Panc1 (cell line): ENCODE results near the gene ZNF283. TPM values are rescaled to one million over a fixed set of nuclear protein-coding genes. Genes with fewer than 3 reads are reported as not detected.

ENCODE experiments used
- ATAC-seq: fragments of 200-7000 bp; cut with Tn5 transposase; 2 replicates; pipeline ENCODE4 v1.9.1; 2020; ENCODE audit warnings: mild to moderate bottlenecking, moderate library complexity
- BruUV-seq: library from RNA; stranded (reverse); fragments of 400-500 nt; replicated peaks from 2 replicates; lab custom pipeline; 2021; lab: Mats Ljungman, UMichigan
- CTCF ChIA-PET: fragments of 300-600 bp; sonication (Branson Sonifier 250); formaldehyde crosslinking; loops from one replicate; lab custom pipeline; 2022; ENCODE audit warnings: antibody characterized with exemption; lab: Charles Lee
- POLR2A ChIA-PET: fragments of 300-600 bp; sonication (Branson Sonifier 250); formaldehyde crosslinking; loops from one replicate; lab custom pipeline; 2022; ENCODE audit warnings: antibody characterized with exemption; lab: Charles Lee
- DNase-seq: peaks from one replicate; pipeline ENCODE4 v3.0.0-alpha.2; 2010; ENCODE audit warnings: low read depth, low spot score
- H3K27ac ChIP-seq: 2 replicates; pipeline ENCODE4 v1.5.1; 2011; ENCODE audit warnings: mild to moderate bottlenecking, low read length, inconsistent platforms
- H3K27me3 ChIP-seq: fragments of 200-500 bp; sonication (Bioruptor generic); 2 replicates; pipeline ENCODE4 v1.6.0; 2014; ENCODE audit warnings: low read length, inconsistent platforms; ENCODE audit not compliant: control insufficient read depth, insufficient read depth
- H3K36me3 ChIP-seq: fragments of 200-500 bp; sonication (Bioruptor generic); 2 replicates; pipeline ENCODE4 v1.5.1; 2014; ENCODE audit warnings: inconsistent platforms, mild to moderate bottlenecking, low read length, moderate library complexity; ENCODE audit not compliant: control insufficient read depth, insufficient read depth
- H3K4me1 ChIP-seq: 2 replicates; pipeline ENCODE4 v1.5.1; 2011; ENCODE audit warnings: inconsistent platforms, mild to moderate bottlenecking, low read length, moderate library complexity; ENCODE audit not compliant: control insufficient read depth, insufficient read depth
- H3K4me3 ChIP-seq, 2 experiments: 2 replicates each; pipeline ENCODE4 v1.5.1; 2011 to 2012; ENCODE audit warnings: low read depth in 2 of 2, low read length in 2 of 2, mild to moderate bottlenecking in 2 of 2, inconsistent platforms in 1 of 2, moderate library complexity in 1 of 2
- H3K9me3 ChIP-seq: fragments of 200-500 bp; sonication (Bioruptor generic); 2 replicates; pipeline ENCODE4 v1.5.1; 2014; ENCODE audit warnings: low read depth, mild to moderate bottlenecking, inconsistent platforms, low read length, moderate library complexity; ENCODE audit not compliant: control insufficient read depth, insufficient read depth
- CTCF ChIP-seq: fragments of 450-650 bp; IDR thresholded peaks from 2 replicates; pipeline ENCODE4 v1.5.1; 2017; ENCODE audit warnings: mild to moderate bottlenecking
- POLR2AphosphoS5 ChIP-seq: IDR thresholded peaks from 2 replicates; pipeline ENCODE4 v1.6.1; 2012; ENCODE audit warnings: mild to moderate bottlenecking, low read depth, low read length, moderate library complexity
- REST ChIP-seq, 2 experiments: IDR thresholded peaks; 2 replicates each; pipeline ENCODE4 v1.6.1; 2011 to 2012; ENCODE audit warnings: low read depth in 2 of 2, control low read depth in 1 of 2, low read length in 1 of 2, mild to moderate bottlenecking in 1 of 2, moderate library complexity in 1 of 2; ENCODE audit not compliant: insufficient read depth in 1 of 2
- SIN3A ChIP-seq: IDR thresholded peaks from 2 replicates; pipeline ENCODE4 v1.6.1; 2012; ENCODE audit warnings: low read depth, mild to moderate bottlenecking, low read length, moderate library complexity, borderline replicate concordance; ENCODE audit not compliant: insufficient read depth
- TCF7L2 ChIP-seq: IDR thresholded peaks from 2 replicates; pipeline ENCODE4 v1.6.1; 2011; ENCODE audit warnings: mild to moderate bottlenecking, low read depth, low read length, inconsistent platforms
- in situ Hi-C: cut with HindIII; loops from 2 replicates; pipeline ENCODE4 v1.10.0; 2016; ENCODE audit warnings: low sequenced_read_pairs, low pct_unique_long_range_greater_than_20kb
- intact Hi-C: fragments of 100-400 bp; cut with micrococcal nuclease; formaldehyde crosslinking; loops from one replicate; pipeline ENCODE4 v1.10.0; 2022; ENCODE audit not compliant: unreplicated experiment
- total RNA-seq: library from RNA; stranded (reverse); gene quantifications from one replicate; pipeline ENCODE4 v1.2.1, GENCODE V29; 2021; ENCODE audit not compliant: unreplicated experiment

The ZNF283 gene
- total RNA-seq, 1 experiment from 2014 or later, result 6.9 TPM

- H3K4me3 ChIP-seq, result peak overlapping the region; percentile 38 to 67
- in situ Hi-C loops (no loop called here), intact Hi-C loops (no loop called here)
- DNase-seq (no peak), ATAC-seq (no peak)
- CTCF ChIA-PET, result interaction anchor here (2.4 kb wide), 1 partner anchor 12 kb away, joined by 10 read pairs; no protein-coding TSS in a partner anchor
- H3K27me3 ChIP-seq, result no peaks in the 10 kb centered on the region
- peaks cover 55% of the 10 kb centered on the region for H3K4me1 ChIP-seq
- POLR2A ChIA-PET, result no interaction called here
- TF ChIP-seq CTCF (no peak), TCF7L2 (no peak), POLR2AphosphoS5 (no peak), REST (IDR thresholded peaks at IDR 0.05; ENCODE audit: insufficient read depth in 1 of 2, low read depth in 2 of 2, low read length in 1 of 2) (no peak), SIN3A (no peak)
- BruUV-seq, result TSS peak; percentile 59
- peak overlapping the region; percentile 98 for H3K27ac ChIP-seq
- H3K36me3 ChIP-seq, result no peaks in the 10 kb centered on the region; the same call in 1 of the 2 replicates
- no peaks in the 10 kb centered on the region for H3K9me3 ChIP-seq
Measured at GRCh38 chr19:43779147-43779819, 47.8 kb upstream of the ZNF283 start.

GRCh38 chr19:43779820-43780219, 47.3 kb upstream of the ZNF283 start:
- no peak for ATAC-seq
- ChIA-PET CTCF (no interaction called here), POLR2A (no interaction called here)
- intact Hi-C loops (no loop called here), in situ Hi-C loops (no loop called here)
- no peaks in the 10 kb centered on the region for H3K27me3 ChIP-seq
- no peaks in the 10 kb centered on the region; the same call in 1 of the 2 replicates for H3K36me3 ChIP-seq
- 0 out of 2 replicates have a peak, but pooled peaks have one; percentile 39 for TF ChIP-seq TCF7L2
- peak; percentile 59; the same call in 1 of the 2 replicates for TF ChIP-seq CTCF
- TF ChIP-seq POLR2AphosphoS5, result no peak
- H3K9me3 ChIP-seq, result no peaks in the 10 kb centered on the region
- peak overlapping the region; percentile 98 for H3K27ac ChIP-seq
- DNase-seq, result no peak
- no TSS peak for BruUV-seq
- H3K4me1 ChIP-seq, result peaks cover 61% of the 10 kb centered on the region
- H3K4me3 ChIP-seq, result peak overlapping the region; percentile 38 to 67
